GM21381 (cell line): ENCODE measurements around the gene FAM24B.
"Not testable (repeated sequence)": the region's sequence is repeated elsewhere in the genome, so short reads cannot be mapped to it uniquely, and the experiment has no call there.

Experiments
- ATAC-seq: cut with Tn5 transposase; IDR thresholded peaks from one replicate; pipeline ENCODE4 v1.9.1; 2021; ENCODE audit warnings: mild to moderate bottlenecking, moderate library complexity; ENCODE audit not compliant: unreplicated experiment

FAM24B gene

GRCh38 chr10:122879339-122880273, at the start of gene FAM24B:
FAM24B (minus strand) TSS chr10:122879581; CDS start chr10:122850515, 29,066 bp downstream.
- ATAC-seq: peak; percentile 71

GRCh38 chr10:122915700-122916099, 36.3 kb upstream of the FAM24B start:
- no peak for ATAC-seq

GRCh38 chr10:122911889-122912484, 32.6 kb upstream of the FAM24B start:
- ATAC-seq: no peak

GRCh38 chr10:122910310-122910709, 30.9 kb upstream of the FAM24B start, which contains the start of gene FAM24A:
FAM24A (plus strand) TSS chr10:122910610; CDS start chr10:122911635, 1,025 bp downstream.
- no peak for ATAC-seq

- not testable (repeated sequence) for ATAC-seq
Measured at GRCh38 chr10:122903861-122904260, 24.5 kb upstream of the FAM24B start.

- no peak for ATAC-seq
Measured at GRCh38 chr10:122894261-122894944, 15.0 kb upstream of the FAM24B start.

- no peak for ATAC-seq
Measured at GRCh38 chr10:122884166-122884565, 4.8 kb upstream of the FAM24B start.

- ATAC-seq: no peak
Measured at GRCh38 chr10:122882766-122883165, 3.4 kb upstream of the FAM24B start.

- peak; percentile 14 for ATAC-seq
Measured at GRCh38 chr10:122878799-122879338, 512 bp downstream of the FAM24B start.

GRCh38 chr10:122877264-122877663, 2.1 kb downstream of the FAM24B start:
- ATAC-seq: no peak

- no peak for ATAC-seq
Measured at GRCh38 chr10:122876467-122876855, 2.9 kb downstream of the FAM24B start.

- ATAC-seq: no peak
Measured at GRCh38 chr10:122875843-122876466, 3.4 kb downstream of the FAM24B start.

- not testable (repeated sequence) for ATAC-seq
Measured at GRCh38 chr10:122871947-122872346, 7.4 kb downstream of the FAM24B start.

GRCh38 chr10:122868768-122869167, 10.6 kb downstream of the FAM24B start:
- ATAC-seq: not testable (repeated sequence)

GRCh38 chr10:122866757-122867482, 12.5 kb downstream of the FAM24B start:
- not testable (repeated sequence) for ATAC-seq

- no peak for ATAC-seq
Measured at GRCh38 chr10:122864901-122865300, 14.5 kb downstream of the FAM24B start.

- no peak for ATAC-seq
Measured at GRCh38 chr10:122864194-122864592, 15.2 kb downstream of the FAM24B start.

GRCh38 chr10:122863216-122864193, 15.9 kb downstream of the FAM24B start:
- ATAC-seq: no peak

- ATAC-seq: no peak
Measured at GRCh38 chr10:122861711-122862161, 17.6 kb downstream of the FAM24B start.
